ENCODE measurements around the gene IFT81. TPM values are rescaled to one million over a fixed set of nuclear protein-coding genes. Genes with fewer than 3 reads are reported as not detected.
A peak's percentile ranks its signal among the peaks of the same experiment; 100 is the strongest.
"Not testable (repeated sequence)": the region's sequence is repeated elsewhere in the genome, so short reads cannot be mapped to it uniquely, and the experiment has no call there.

IFT81 gene
- total RNA-seq, 1 donor from 2014 or later, result 8.1 TPM

GRCh38 chr12:110183386-110183785 lies 59.2 kb downstream of the IFT81 start:
- intact Hi-C loops (cut with DNase I), result loop anchor here (5.0 kb wide), 1 partner anchor 81 kb away; no protein-coding TSS in a partner anchor
- DNase-seq (ENCODE audit: missing footprints) (no peak), ATAC-seq (no peak)

DNA sequence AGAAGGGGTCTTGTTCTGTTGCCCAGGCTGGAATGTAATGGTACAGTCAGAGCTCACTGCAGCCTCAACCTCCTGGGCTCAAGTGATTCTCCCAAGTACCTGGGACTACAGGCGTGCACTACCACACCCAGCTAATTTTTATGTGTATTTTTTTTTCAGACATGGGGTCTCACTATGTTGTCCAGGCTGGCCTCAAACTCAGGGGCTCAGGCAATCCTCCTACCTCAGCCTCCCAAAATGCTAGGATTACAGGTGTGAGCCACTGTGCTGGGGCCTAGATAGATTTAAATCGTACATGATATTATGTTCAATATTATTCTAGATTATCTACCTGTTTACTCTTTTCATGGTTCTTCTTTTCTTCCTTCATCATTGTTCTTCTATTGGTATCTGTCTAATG lies 61.5 kb downstream of the IFT81 start:
- ATAC-seq (no peak), DNase-seq (ENCODE audit: missing footprints) (no peak)
- intact Hi-C loops (cut with DNase I), result no loop called here

GRCh38 chr12:110186059-110186458 lies 61.9 kb downstream of the IFT81 start:
- intact Hi-C loops (cut with DNase I), result no loop called here
- DNase-seq (ENCODE audit: missing footprints) (no peak), ATAC-seq (no peak)

DNA sequence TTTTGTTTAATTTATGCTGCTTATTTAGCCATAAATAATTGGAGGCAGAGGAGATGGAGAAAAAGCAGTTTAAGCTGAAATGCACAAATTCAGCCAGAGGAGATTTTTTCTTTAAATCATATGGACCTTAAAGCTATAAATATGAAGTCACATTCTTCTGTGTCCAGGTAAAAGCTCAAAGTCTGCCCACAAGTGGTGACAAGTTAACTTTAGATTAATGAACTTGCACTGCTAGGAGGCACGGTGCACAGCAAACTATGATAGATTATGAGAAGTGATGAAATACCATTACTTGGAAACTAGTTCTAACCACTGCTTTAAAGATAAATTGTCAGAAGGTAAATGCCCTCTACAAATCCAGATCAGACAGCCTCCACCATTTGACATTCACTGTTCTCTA lies 69.0 kb downstream of the IFT81 start:
- intact Hi-C loops (cut with DNase I), result no loop called here
- ATAC-seq (no peak), DNase-seq (ENCODE audit: missing footprints) (no peak)

- intact Hi-C loops (cut with DNase I), result loop anchor here (5.0 kb wide), 1 partner anchor 55 kb away; no protein-coding TSS in a partner anchor
- ATAC-seq, result no peak
- no peak for DNase-seq (ENCODE audit: missing footprints)
Measured at GRCh38 chr12:110197003-110197402, 72.8 kb downstream of the IFT81 start.

DNA sequence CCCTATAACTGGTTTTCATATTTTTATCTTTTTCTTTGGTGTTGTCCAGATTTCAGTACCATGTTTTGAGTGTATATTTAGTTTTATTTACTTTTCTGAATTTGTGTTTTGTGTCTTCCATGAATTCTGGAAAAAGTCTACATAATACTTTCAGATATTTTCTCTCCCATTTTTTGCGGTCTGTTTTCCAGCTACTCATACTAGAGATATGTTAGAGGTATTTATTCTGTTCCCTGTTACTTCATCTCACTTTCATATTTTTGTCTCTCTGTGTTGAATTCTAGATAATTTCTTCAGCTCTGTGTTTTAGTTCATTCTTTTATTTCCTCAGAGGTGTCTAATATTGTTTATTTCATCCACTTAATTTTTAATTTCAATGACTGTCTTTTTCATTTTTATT lies 74.2 kb downstream of the IFT81 start:
- no peak for ATAC-seq
- intact Hi-C loops (cut with DNase I), result loop anchor here (5.0 kb wide), 1 partner anchor 56 kb away; no protein-coding TSS in a partner anchor
- DNase-seq (ENCODE audit: missing footprints), result no peak

- DNase-seq (ENCODE audit: missing footprints) (no peak), ATAC-seq (no peak)
- intact Hi-C loops (cut with DNase I), result loop anchor here (5.0 kb wide), 1 partner anchor 57 kb away; no protein-coding TSS in a partner anchor
Measured at GRCh38 chr12:110199339-110200123, 75.4 kb downstream of the IFT81 start.

GRCh38 chr12:110200124-110200417 lies 75.9 kb downstream of the IFT81 start:
- no peak for ATAC-seq
- no peak for DNase-seq (ENCODE audit: missing footprints)
- intact Hi-C loops (cut with DNase I), result no loop called here

DNA sequence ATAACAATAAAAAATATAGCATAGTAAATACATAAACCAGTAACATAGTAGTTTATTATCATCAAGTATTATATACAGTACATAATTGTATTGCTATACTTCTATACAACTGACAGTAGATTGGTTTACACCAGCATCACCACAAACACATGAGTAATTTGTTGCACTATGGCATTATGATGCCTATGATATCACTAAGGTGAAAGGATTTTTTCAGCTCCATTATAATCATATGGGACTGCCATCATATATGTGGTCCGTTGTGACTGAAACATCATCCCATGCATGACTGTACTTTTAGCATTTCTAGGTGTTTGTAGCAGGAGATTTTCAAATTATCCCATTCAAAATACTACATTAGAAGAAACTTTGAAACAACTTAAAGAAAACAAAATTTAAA lies 77.8 kb downstream of the IFT81 start:
- DNase-seq (ENCODE audit: missing footprints) (no peak), ATAC-seq (no peak)
- intact Hi-C loops (cut with DNase I), result no loop called here

- no peak for DNase-seq (ENCODE audit: missing footprints)
- ATAC-seq, result no peak
- intact Hi-C loops (cut with DNase I), result no loop called here
Measured at GRCh38 chr12:110203546-110203945, 79.4 kb downstream of the IFT81 start.

- ATAC-seq (no peak), DNase-seq (ENCODE audit: missing footprints) (no peak)
- intact Hi-C loops (cut with DNase I), result no loop called here
Measured at GRCh38 chr12:110205931-110206330, 81.8 kb downstream of the IFT81 start.

DNA sequence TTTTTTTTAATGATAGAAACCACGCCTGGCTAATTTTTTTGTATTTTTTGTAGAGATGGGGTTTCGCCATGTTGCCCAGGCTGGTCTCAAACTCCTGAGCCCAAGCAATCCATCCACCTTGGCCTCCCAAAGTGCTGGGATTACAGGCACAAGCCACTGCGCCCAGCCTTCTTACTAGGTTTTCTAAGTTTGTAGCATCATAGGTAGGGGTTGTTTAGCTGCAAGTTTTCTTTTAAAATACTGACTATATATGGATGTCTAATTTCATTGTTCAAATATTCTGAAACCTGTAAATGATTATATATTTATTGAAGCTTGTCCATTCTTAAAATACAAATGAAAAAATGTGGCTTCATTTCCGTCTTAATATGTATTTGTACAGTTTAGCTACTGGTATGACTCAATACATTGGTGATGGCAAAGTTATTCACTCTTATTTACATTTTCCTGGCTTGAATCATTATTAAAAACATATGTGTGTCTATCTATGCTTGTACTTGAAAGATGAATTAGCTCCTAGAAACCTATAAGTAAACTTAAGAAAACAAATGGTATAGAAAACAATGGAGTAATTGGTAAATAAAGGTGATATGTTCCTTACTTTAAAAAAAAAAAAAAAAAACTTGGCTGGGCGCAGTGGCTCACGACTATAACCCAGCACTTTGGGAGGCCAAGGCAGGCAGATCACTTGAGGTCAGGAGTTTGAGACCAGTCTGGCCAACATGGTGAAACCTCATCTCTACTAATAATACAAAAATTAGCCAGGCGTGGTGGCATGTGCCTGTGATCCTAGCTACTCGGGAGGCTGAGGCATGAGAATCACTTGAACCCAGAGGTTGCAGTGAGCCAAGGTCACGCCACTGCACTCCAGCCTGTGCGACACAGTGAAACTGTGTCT lies 87.7 kb downstream of the IFT81 start:
- ATAC-seq; intact Hi-C loops (cut with DNase I); DNase-seq (ENCODE audit: missing footprints): not testable (repeated sequence)

GRCh38 chr12:110217996-110218674 lies 94.0 kb downstream of the IFT81 start:
- ATAC-seq, result no peak
- intact Hi-C loops (cut with DNase I), result no loop called here
- no peak for DNase-seq (ENCODE audit: missing footprints)

- intact Hi-C loops (cut with DNase I), result no loop called here
- no peak for ATAC-seq
Measured at GRCh38 chr12:110222027-110222426, 97.9 kb downstream of the IFT81 start.

DNA sequence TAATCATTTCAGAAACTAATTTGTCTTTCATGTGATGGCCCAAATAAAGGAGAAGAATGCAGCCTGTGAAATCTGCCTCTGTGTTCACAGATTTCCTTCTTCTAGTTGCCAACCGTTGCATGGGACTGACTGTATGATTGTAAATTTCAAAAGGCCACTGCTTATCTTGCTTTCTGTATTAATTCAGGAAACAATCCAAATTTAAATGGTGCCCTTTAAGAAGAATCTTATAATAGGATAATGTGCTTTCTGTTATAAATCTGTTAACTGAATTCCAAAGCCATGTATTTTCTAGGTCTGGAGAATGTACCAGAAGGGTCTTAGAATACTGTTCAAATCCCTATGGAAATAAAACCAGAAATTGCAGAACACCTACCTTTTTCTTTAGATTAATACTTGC lies 98.3 kb downstream of the IFT81 start:
- no peak for ATAC-seq
- DNase-seq (ENCODE audit: missing footprints), result no peak
- intact Hi-C loops (cut with DNase I), result no loop called here

More at GRCh38 chr12:110222027-110222426, 97.9 kb downstream of the IFT81 start:
- DNase-seq (ENCODE audit: missing footprints), result no peak

- intact Hi-C loops (cut with DNase I), result no loop called here
- DNase-seq (ENCODE audit: missing footprints) (no peak), ATAC-seq (peak; percentile 24)
Measured at GRCh38 chr12:110223777-110224378, 99.7 kb downstream of the IFT81 start.

- DNase-seq (ENCODE audit: missing footprints), result no peak
- intact Hi-C loops (cut with DNase I), result no loop called here
- peak; percentile 67 for ATAC-seq
Measured at GRCh38 chr12:110224379-110225304, 100.5 kb downstream of the IFT81 start.

DNA sequence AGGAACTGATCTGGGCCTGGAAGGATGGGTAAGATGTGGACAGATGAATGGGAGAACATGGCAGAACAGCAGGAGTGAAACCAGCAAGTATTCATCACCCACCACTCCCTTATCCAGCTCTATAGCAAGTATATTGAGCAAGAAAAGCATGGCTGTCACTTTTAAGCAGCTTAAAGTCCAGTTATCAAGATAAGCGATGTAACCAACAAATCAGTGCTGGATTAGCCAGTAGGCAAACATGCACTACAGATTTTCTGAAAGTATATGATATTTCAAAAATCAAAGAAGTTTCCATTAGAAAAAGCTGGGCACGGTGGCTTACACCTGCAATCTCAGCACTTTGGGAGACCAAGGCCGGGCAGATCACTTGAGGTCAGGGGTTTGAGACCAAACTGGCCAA lies 103.0 kb downstream of the IFT81 start:
- intact Hi-C loops (cut with DNase I), result no loop called here
- ATAC-seq (no peak), DNase-seq (ENCODE audit: missing footprints) (no peak)

Data from Right ventricle myocardium inferior (tissue), 1 donor.